Activated gamma-delta T cell (primary cell): ENCODE measurements around the gene LRP1B.

Experiments used
- DNase-seq: peaks from one replicate; lab custom pipeline; 2025; lab: John Stamatoyannopoulos, UW

LRP1B gene

DNA sequence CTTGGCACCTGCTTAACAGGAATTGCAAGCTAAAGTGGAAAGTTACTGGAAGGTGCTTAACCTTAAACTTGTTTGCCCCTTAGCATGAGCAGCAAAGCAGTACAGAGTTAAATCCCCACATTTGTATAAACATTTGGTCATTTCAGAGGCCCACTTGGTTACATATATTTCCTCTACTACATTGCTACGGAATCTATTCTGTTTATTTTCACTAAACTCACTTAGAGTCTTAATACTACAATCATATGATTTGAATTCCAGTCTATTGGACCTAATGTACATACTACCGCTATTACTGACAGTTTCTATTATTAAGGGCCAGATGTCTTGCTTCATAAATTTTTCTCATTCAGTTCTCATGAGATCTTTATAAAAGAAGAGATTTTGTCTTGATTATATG lies 1294.0 kb downstream of the LRP1B start:
- no peak for DNase-seq

DNA sequence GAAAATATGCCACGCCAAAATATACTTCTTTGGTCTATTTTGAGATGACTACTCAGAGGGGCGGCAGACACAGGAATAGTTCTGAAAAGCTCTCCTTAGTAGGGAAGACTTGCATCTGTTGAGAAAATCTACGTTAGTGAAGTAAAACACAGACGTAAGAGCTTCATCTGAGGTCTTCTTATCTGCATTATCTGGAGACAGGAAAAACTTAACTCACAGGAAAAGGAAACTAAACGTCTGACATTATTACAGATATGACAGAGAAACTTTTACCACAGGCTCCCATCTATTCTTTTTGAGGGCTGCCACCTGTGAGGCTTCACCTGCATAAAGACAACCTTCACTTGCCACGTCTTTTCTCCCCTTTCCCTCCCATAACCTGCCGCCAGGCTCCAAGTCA lies 1295.7 kb downstream of the LRP1B start:
- no peak for DNase-seq

DNA sequence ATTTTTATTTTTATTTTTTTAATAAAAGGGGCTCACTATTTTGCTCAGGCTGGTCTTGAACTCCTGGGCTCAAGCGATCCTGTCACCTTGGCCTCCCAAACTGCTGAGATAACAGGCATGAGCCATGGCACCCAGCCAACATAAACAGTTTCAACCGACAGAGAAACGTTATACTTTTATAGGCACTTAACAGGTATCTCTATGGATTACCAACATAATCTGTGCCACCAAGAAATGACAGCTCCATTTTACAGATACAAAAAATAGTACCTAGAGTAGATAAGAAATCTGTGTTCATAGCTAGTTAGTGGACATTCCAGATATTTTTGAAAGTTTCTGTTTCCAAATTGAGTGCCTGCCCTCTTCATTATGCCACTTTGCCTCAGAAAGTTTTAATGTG lies 1316.7 kb downstream of the LRP1B start:
- no peak for DNase-seq

DNA sequence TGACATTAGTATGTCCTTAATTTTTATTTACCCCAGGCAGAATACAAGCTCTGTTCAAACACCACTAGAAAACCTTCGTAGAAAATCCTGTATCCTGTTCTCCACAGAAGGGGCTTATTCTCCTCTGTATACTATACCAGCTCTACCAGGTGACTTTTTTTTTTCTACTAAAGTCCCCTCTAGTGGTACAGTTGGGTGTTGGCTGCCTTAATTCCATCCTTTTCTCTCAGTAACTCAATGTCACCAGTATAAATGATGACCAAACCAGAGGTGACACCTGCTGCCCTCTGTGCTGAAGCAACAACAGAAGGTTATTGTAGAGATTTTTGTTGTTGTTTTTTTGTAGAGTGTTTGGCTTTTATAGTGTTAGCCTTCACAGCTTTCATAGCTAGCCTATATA lies 1322.0 kb downstream of the LRP1B start:
- no peak for DNase-seq

DNA sequence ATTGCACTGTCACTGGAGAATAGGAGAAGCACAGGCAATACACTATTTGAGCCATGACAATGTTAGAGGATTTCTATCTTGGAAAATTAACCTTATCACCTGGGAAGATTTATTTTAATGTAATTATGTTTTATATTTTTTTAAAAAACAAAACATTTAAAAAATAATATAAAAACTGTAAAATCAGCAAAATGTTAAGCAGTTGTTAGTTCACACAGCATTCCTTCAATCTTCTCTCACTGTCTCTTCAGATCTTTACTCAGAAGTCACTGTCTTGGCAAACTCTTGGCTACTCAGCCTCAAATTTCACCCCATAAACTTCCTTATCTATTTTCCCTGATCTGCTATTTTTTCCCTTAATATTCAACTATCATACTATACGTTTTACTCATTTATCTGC lies 1322.6 kb downstream of the LRP1B start:
- DNase-seq = no peak

DNA sequence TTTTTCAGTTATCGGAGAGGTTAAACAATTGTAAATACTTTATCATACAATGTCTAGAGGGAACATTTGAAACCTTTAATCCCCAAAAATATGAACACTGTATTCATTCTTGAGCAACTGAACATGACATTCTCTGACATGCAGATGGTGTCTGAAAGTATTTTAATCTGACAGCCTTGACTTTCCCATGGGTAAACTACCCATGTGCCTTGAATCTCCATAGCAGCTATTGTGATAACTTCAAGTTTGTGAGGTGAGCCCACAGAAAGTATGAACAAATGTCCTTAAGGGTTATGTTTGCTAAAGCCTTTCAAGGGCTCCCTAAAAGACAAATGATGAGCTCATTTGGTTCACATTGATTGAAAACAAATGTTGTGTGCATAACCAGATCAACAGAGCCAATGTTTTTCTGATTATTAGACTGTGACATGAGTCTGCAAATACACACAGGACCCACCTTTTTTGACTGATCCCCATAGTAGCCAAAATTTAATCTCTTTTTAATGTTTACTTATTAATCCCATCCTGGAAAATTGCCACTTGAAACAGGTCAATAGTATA lies 1326.0 kb downstream of the LRP1B start:
- no peak for DNase-seq

DNA sequence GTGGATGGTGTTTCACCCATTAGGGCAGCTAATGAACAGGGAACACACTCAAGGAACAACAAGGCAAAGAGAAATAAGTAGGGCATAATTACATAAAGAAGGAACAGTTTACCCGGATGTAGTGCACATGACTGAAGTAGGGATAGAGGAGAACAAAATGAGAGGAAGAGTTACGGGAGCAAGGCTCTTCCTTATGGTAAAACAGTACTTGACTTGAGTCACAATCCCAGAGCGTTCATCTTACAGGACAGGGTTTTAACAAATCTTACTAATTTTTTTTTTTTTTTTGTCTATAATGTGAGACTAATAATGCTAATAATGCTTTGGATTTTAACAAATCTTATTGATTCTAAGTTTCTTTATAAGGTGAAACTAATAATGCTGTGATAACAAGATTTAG lies 1329.5 kb downstream of the LRP1B start:
- no peak for DNase-seq

DNA sequence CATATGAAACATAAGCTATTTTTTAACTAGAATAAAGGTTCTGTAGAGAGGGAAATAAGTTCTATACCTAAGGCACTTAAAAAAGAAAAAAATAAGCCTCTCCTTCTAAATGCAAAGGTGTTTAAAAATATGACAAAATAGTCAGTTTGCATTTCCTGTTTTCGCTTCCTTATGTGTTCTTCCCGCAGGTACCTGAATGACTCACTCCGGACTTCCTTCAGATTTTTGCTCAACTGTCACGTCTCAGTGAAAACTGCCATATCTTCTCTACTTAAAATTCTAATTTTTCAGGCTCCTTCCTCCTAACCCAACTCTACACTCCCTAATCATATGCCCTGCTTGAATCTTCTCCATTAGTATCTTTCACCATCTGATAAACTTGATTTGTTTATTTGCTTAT lies 1333.1 kb downstream of the LRP1B start:
- DNase-seq = no peak

DNA sequence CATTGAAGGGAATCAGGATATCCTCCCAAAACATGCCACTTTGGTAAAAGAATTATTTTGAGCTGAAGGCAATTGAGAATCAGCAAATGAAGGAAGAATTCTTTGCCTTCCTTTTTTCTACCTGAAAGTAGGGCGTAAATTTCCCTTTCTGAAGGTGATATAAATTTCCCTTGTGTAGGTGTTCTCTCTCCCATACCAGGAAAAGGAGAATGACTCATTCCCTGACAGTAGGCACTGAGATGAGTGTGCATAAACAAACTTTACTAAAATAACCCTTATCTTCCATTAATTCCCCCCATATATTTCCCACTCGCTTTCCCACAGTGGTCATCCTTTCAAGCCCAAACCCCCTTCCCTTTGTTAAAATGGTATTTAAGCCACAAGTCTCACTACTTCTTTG lies 1339.0 kb downstream of the LRP1B start:
- DNase-seq = no peak

DNA sequence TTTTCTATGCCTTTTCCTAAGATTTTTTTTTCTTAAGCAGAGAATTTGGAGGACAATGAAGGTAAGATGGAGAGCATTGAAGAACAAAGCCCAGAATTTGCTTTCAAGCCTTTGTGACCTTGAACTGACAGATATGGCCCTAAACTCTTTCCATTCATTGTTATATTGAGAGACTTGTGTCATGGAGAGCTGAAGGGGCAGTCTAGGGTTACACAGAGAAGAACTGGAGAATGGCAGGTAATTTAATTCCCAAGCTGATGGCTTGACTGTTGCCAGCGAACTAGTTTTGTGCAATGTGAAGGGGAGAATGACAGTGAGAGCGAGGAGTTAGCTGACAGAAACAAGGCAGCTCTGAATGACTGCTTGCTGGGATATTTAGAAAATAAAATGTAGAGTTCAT lies 1344.2 kb downstream of the LRP1B start:
- DNase-seq = no peak

DNA sequence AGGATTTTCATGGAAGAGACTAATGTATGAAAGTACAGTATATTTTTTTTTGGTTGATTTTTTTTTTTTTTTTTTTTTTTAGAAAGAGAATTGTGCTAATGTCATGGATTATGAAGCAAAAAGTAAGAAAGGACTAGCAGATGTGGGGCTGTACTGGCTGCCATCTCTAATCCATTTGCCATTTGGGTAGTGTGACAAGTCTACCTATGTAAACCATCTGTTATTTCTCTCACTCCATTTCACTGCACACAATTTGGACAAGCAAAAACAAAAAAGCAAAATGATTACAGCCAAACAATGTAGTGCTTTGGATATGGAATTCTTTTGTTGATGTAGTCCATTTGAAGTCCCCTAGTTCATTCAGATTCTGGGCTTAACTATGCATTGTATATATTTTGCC lies 1355.4 kb downstream of the LRP1B start:
- no peak for DNase-seq

DNA sequence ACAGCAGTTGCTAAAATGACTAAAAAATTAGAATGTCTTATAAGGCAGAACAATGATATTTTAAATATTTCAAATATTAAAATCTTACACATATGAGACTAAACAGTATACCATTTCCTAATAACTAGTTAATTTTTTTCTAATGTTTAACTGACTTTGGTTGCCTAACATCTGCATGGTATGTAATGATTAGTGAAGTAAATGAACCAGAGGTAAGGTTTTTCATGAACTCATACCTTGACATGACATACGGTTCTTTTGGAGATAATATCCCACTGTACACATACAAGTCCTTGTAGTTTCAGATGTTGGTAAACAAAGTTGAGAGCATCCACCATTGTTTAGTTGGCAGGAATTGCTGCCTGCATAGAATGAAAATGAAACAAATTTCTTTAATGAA lies 1360.2 kb downstream of the LRP1B start:
- DNase-seq = no peak

DNA sequence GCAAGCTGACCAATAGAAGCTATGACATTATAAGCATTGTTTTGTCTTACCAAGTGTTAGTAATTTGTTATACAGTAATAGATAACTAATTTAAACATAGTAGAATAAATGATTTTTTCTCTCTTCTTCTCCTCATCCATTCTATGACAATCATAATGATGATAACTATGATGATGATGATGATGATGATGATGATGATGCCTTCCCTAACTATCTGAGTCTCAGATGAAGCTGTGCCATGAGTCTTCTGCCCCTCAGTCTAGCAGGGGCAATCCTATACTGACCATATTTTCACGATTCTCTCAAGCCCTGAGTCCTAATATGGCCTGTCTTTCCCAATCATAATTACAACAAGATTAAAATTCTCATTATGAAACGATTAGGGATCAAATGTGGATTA lies 1369.0 kb downstream of the LRP1B start:
- DNase-seq = no peak

DNA sequence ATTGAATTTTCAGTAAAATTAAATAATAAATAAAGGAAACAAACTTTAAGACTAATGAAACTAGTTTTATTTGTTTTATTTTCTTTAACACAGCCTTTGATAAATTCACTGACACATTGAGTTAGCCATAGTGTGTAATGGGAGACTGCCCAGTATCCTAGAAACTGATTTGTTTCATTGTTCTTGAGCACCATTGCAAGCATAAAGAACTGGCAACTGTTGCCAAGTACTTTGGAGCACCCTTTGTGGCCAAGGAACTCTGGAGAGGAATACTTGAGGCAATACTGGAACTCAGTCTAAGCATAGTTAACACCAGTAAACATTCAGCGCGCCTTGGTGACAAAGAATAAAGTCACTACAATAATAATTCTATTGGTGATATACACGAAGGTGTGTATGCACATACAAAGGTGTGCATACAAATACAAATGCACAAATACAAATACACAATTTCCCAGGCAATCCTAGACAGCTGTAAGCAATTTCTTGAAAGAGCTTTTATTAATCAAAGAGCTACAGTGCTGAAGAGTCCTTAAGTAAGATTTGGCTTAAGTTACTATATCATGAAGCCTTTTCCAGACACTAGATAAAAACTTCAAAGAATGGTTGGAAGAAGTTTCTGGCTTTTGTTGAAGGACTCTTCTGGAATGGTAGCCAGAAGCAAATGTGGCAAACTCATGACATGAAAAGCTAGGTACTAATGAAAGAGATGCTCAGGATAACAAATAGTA lies 1371.2 kb downstream of the LRP1B start:
- no peak for DNase-seq

DNA sequence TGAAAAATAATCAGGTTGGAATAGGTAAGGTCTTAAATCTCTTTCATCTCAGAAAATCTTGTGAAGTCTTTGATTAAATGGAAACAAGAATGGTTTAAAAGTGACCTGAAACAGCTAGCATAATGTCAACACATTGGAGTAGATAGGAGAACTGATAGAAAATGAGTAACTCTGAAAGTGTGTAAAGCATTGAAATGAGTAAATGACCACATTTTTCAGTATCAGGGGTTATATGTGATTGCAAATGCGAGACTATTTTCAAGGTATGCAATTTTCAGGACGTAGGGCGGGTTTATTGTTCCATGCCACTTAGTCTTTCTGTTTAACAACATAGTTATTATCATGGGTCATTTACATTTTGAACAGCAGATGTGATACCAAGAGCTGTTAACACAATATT lies 1383.2 kb downstream of the LRP1B start:
- no peak for DNase-seq

DNA sequence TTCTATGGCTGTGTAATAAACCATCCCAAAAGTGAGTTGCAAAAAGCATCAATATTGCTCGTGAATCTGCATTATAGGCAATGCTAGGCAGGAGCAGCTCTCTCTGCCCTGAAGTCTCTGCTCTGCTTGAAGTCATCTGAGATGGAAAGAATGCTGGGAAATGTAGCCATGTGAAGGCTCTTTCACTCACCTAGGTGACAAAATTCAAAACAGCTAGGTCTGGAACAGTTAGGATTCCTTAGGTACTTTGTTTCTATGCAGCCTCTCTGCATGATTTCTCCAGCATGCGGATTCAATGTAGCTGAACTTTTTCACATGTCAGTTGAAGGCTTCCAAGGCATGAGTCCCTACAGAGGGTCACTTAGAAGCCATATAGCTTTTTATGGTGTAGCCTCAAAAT lies 1383.7 kb downstream of the LRP1B start:
- DNase-seq = no peak

DNA sequence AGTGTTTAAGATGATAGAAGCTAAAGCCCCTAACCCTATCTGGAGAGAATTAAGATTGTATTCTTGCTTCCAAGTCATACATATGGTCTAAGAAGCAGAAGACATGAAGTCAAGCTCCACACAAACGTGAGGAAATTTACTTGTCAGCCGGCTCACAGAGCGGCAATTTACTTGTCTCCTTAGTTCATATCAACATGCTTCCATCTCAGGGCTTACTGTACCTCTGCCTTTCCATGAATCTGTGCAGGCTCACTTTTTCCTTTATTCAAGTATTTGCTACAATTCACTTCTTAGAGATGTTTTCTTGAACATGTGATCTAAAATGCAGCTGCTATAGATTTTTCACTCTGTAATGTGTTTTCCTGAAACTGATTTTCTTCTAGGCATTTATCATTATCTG lies 1386.4 kb downstream of the LRP1B start:
- no peak for DNase-seq

DNA sequence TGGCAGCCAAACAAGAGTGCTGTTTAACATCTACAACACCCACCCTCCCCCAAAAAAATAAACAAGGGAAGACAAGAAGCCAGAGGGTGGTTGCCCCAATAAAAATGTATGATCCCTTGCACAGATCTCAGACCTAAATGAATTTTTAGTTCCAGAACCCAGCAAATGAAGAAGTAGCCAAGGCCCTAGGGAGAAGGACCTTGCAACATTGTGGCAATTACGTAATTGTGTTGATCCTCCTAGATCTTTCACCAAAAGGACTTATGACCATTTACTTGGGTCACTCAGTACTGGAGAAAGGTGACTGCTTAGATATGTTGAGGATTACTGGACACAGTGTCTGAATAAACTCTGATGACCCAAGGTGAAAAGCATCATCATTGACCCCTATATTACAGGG lies 1393.8 kb downstream of the LRP1B start:
- no peak for DNase-seq

DNA sequence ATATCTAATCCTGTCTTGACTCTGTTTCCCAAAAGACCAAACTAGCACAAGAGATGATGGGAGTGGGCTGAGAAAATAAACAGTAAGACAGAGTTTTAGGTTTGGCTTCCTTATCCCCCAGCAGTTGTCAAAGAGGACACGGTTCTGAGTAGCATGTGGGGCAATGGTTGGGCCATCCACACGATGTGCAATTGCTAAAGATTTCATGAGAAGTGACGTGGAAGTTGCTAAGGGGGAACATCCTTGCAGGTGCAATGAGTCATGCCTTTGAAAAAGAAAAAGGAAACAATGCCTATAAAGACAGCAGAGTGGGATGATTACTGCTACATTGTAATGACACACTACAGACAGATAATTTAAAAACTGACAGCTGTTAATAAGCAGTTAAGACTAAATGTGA lies 1395.8 kb downstream of the LRP1B start:
- DNase-seq = no peak

DNA sequence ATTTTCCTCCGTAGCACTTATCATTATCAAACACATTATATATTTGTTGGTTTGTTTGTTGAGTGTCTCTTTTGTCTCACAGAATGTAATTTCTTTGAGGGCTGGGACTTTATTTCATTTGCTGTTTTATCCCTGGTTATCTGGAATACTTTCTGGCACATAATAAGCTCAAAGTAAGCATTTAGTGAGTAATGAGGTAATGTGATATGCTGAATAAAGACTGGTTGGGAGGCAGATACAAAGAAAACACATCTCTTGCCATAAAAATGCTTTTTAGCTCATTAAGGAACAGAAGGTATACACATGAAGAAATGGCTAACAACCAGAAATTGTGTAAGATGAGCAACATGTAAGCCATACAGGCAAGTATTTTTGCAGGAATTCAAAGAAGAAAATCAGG lies 1411.8 kb downstream of the LRP1B start:
- no peak for DNase-seq

DNA sequence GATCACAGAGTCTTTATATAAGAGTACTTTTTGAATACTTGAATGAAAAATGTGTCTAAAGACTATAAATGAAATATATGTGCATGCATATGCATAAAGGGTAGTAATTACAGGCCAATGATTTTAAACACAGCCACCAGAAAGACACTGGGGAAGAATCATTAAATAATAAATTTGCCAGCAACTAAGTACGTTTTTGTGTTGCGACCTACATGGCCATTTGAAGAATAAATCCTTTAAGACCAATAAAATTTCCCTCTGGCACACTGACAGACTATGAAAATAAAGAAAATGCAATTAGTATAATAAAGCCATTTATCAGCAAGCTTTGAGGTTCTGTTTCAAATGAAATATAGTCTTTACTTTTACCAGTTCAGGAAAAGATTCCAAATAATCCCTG lies 1413.3 kb downstream of the LRP1B start:
- no peak for DNase-seq

DNA sequence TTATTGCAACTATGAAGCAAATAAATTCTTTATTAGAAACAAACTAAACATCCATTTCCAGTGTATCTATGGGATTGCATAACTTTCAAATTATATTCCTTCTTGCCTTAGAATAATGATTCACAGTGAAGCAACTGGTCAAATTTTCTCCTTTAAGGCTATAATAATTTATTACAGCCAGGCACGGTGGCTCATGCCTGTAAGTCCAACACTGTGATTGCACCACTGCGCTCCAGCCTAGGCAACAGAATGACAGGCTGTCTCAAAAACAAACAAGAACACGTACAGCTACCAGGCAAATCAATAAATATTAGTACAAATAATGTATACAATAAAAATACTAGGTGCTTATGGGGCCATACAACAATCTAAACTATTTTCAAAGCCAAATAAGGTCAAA lies 1416.2 kb downstream of the LRP1B start:
- DNase-seq = no peak

DNA sequence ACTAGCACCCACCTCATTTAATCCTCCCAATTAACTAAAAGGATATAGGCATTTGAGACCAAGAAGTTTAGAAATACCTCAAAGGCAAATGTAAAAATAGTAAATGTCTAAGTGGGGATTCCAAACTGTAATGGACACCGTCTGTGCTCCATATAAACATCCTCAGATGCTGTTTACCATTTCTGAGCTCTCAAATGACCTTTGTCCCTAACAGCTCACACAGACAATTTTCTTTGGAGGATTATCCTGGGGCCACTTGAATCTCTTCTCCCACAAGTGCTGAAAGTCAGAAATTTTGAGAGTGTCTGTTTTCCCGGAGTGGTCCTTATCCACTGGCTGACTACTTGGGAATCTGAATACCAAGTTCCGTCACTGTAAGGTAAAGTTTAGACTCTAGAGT lies 1418.9 kb downstream of the LRP1B start:
- DNase-seq = no peak

DNA sequence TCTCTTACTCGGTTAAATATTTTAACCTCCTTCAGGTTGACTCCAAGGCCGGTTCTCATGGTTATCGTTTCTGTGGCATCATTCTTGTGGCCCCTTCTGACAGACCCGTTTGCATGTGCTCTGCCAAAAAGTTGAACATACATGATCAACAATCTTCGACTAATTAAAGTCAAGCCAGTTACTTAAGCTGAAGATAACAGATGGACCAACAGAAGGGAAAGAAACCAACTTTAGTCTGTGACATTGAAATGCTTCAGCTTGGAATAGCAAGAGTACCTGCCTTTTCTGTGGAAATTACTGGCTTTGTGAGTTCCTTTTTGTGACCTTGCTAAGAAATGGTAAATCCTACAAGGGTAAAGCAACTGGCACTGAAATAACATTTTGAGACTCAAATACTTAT lies 1429.1 kb downstream of the LRP1B start:
- DNase-seq = no peak
